GM23338 (cell line): ENCODE results near the gene BBOX1. TPM values are rescaled to one million over a fixed set of nuclear protein-coding genes. Genes with fewer than 3 reads are reported as not detected.

Experiments used
- ATAC-seq: fragments of 200-7000 bp; cut with Tn5 transposase; 3 replicates; pipeline ENCODE4 v1.9.1; 2020
- DNase-seq: peaks from one replicate; pipeline ENCODE4 v3.0.0-alpha.2; 2015; ENCODE audit warnings: low spot score
- H2AFZ ChIP-seq: fragments of 200-600 bp; sonication (generic); 2 replicates; pipeline ENCODE4 v1.8.0; 2016; ENCODE audit warnings: antibody characterized with exemption, mild to moderate bottlenecking, moderate library complexity
- H3F3A ChIP-seq: fragments of 200-600 bp; sonication (generic); replicated peaks from 2 replicates; pipeline ENCODE4 v1.8.0; 2017; ENCODE audit warnings: antibody characterized with exemption, mixed run types, low read depth
- H3K27ac ChIP-seq: fragments of 200-600 bp; sonication (generic); 2 replicates; pipeline ENCODE4 v1.6.1; 2016; ENCODE audit warnings: low read depth
- H3K27me3 ChIP-seq: fragments of 200-600 bp; sonication (generic); 2 replicates; pipeline ENCODE4 v1.8.0; 2016; ENCODE audit warnings: mild to moderate bottlenecking, mixed run types, moderate library complexity; ENCODE audit not compliant: insufficient read depth
- H3K36me3 ChIP-seq: fragments of 200-600 bp; sonication (generic); 2 replicates; pipeline ENCODE4 v1.8.0; 2016; ENCODE audit warnings: mild to moderate bottlenecking; ENCODE audit not compliant: insufficient read depth
- H3K4me1 ChIP-seq: fragments of 200-600 bp; sonication (generic); 2 replicates; pipeline ENCODE4 v1.8.0; 2016; ENCODE audit warnings: mild to moderate bottlenecking, moderate library complexity; ENCODE audit not compliant: insufficient read depth
- H3K4me2 ChIP-seq: fragments of 200-600 bp; sonication (generic); 2 replicates; pipeline ENCODE4 v1.7.1; 2017; ENCODE audit warnings: mixed run types
- H3K4me3 ChIP-seq: fragments of 200-600 bp; sonication (generic); 2 replicates; pipeline ENCODE4 v1.6.1; 2016; ENCODE audit warnings: mixed run types
- H3K79me2 ChIP-seq: fragments of 200-600 bp; sonication (generic); replicated peaks from 2 replicates; pipeline ENCODE4 v1.8.0; 2017; ENCODE audit warnings: mild to moderate bottlenecking; ENCODE audit not compliant: insufficient read depth
- H3K9me2 ChIP-seq: fragments of 200-600 bp; sonication (generic); 2 replicates; pipeline ENCODE4 v1.8.0; 2017; ENCODE audit not compliant: insufficient read depth
- H4K20me1 ChIP-seq: fragments of 200-600 bp; sonication (generic); replicated peaks from 2 replicates; pipeline ENCODE4 v1.8.0; 2017; ENCODE audit warnings: mild to moderate bottlenecking; ENCODE audit not compliant: insufficient read depth
- H3K27ac Mint-ChIP-seq: 2 replicates; pipeline ENCODE4 v1.8.0; 2020; ENCODE audit warnings: inconsistent platforms, mild to moderate bottlenecking, moderate library complexity, mixed read lengths
- H3K27me3 Mint-ChIP-seq: 3 replicates; pipeline ENCODE4 v1.8.0; 2022; ENCODE audit warnings: low read depth, mild to moderate bottlenecking, moderate library complexity, mixed read lengths, inconsistent platforms; ENCODE audit not compliant: insufficient read depth, poor library complexity
- H3K36me3 Mint-ChIP-seq: 3 replicates; pipeline ENCODE4 v1.8.0; 2021; ENCODE audit warnings: low read depth, mild to moderate bottlenecking, inconsistent platforms, moderate library complexity, mixed read lengths
- H3K4me1 Mint-ChIP-seq: 3 replicates; pipeline ENCODE4 v1.8.0; 2020; ENCODE audit warnings: mild to moderate bottlenecking, inconsistent platforms, mixed read lengths
- H3K4me3 Mint-ChIP-seq: 3 replicates; pipeline ENCODE4 v1.8.0; 2021; ENCODE audit warnings: moderate library complexity, mild to moderate bottlenecking, inconsistent platforms, mixed read lengths
- H3K9me3 Mint-ChIP-seq: 3 replicates; pipeline ENCODE4 v1.8.0; 2020; ENCODE audit warnings: moderate library complexity, mild to moderate bottlenecking, inconsistent platforms, mixed read lengths
- CREB1 ChIP-seq: fragments of 250-450 bp; sonication (Bioruptor Pico); IDR thresholded peaks from 2 replicates; pipeline ENCODE4 v1.5.0; 2020; ENCODE audit warnings: low read depth, mild to moderate bottlenecking, moderate library complexity
- EZH2 ChIP-seq: fragments of 200-600 bp; sonication (generic); IDR thresholded peaks from one replicate; pipeline ENCODE4 v1.8.0; 2017; ENCODE audit warnings: antibody characterized with exemption, mild to moderate bottlenecking, low read depth; ENCODE audit not compliant: unreplicated experiment
- EZH2phosphoT487 ChIP-seq: fragments of 200-600 bp; sonication (generic); IDR thresholded peaks from one replicate; pipeline ENCODE4 v1.8.1; 2018; ENCODE audit warnings: antibody characterized with exemption; ENCODE audit not compliant: unreplicated experiment
- JUNB ChIP-seq: IDR thresholded peaks from one replicate; pipeline ENCODE4 v1.6.1; 2016; ENCODE audit warnings: antibody characterized with exemption; ENCODE audit not compliant: unreplicated experiment
- NANOG ChIP-seq: IDR thresholded peaks from 2 replicates; pipeline ENCODE4 v1.6.1; 2016; ENCODE audit warnings: antibody characterized with exemption, borderline replicate concordance
- POLR2AphosphoS5 ChIP-seq: IDR thresholded peaks from 2 replicates; pipeline ENCODE4 v1.6.1; 2016; ENCODE audit warnings: antibody characterized with exemption, low read depth
- STAT1 ChIP-seq: IDR thresholded peaks from one replicate; pipeline ENCODE4 v1.6.1; 2016; ENCODE audit warnings: antibody characterized with exemption; ENCODE audit not compliant: unreplicated experiment
- ZNF114 ChIP-seq: fragments of 250-450 bp; sonication (Bioruptor Pico); IDR thresholded peaks from 2 replicates; pipeline ENCODE4 v1.5.0; 2020; ENCODE audit warnings: mild to moderate bottlenecking, moderate library complexity
- ZNF331 ChIP-seq: fragments of 250-450 bp; sonication (Bioruptor Pico); IDR thresholded peaks from 2 replicates; pipeline ENCODE4 v1.5.0; 2020; ENCODE audit warnings: low read depth, mild to moderate bottlenecking, moderate library complexity
- polyA plus RNA-seq: library from polyadenylated mRNA; unstranded; fragments of >200 nt; fragmentation: Nextera tagmentation; extraction: Ambion mirVana; gene quantifications from 2 replicates; pipeline ENCODE4 v1.2.1, GENCODE V29; 2016
- total RNA-seq: library from RNA; depleted of rRNA; stranded (reverse); fragments of >200 nt; shearing (Covaris generic); gene quantifications from 2 replicates; pipeline ENCODE4 v1.2.3, GENCODE V29; 2014
- TF ChIP-seq, protein P1 (sequence below): IDR thresholded peaks from 2 replicates; pipeline ENCODE4 v1.6.1; 2016; ENCODE audit warnings: antibody characterized with exemption
- TF ChIP-seq, protein P2 (sequence below): fragments of 250-450 bp; sonication (Bioruptor Pico); IDR thresholded peaks from 2 replicates; pipeline ENCODE4 v1.5.0; 2020; ENCODE audit warnings: mild to moderate bottlenecking, moderate library complexity
- TF ChIP-seq, protein P3 (sequence below): IDR thresholded peaks from one replicate; pipeline ENCODE4 v1.6.1; 2018; ENCODE audit warnings: antibody characterized with exemption; ENCODE audit not compliant: unreplicated experiment
- TF ChIP-seq, protein P4 (sequence below), 2 experiments: fragments of 200-600 bp in 1 of 2; sonication (generic) in 1 of 2; conservative IDR thresholded peaks; 2 replicates each; pipeline versions ENCODE4 v1.5.1 to v1.6.1; 2016 to 2017; ENCODE audit warnings: antibody characterized with exemption in 2 of 2, low read depth in 2 of 2, mild to moderate bottlenecking in 2 of 2, moderate library complexity in 1 of 2

The BBOX1 gene
- total and polyA plus RNA-seq, 2 experiments from 2014 or later: not detected

GRCh38 chr11:27059431-27059830 is 18.8 kb downstream of the BBOX1 start:
- H3K9me3 Mint-ChIP-seq: no peaks in the 10 kb centered on the region
- Histone ChIP-seq H3K27me3 (no peaks in the 10 kb centered on the region), H3K4me1 (no peaks in the 10 kb centered on the region), H3K36me3 (no peaks in the 10 kb centered on the region), H4K20me1 (no peaks in the 10 kb centered on the region), H3F3A (no peaks in the 10 kb centered on the region), H3K4me3 (no peak overlapping the region), H3K79me2 (no peaks in the 10 kb centered on the region), H3K27ac (no peak overlapping the region), H3K4me2 (no peak overlapping the region), H2AFZ (no peak overlapping the region), H3K9me2 (no peaks in the 10 kb centered on the region)
- no peak for DNase-seq
- no peak overlapping the region for H3K4me3 Mint-ChIP-seq
- no peaks in the 10 kb centered on the region for H3K4me1 Mint-ChIP-seq
- H3K36me3 Mint-ChIP-seq: no peaks in the 10 kb centered on the region
- no peak for ATAC-seq
- no peak overlapping the region for H3K27ac Mint-ChIP-seq
- no peaks in the 10 kb centered on the region for H3K27me3 Mint-ChIP-seq
- TF ChIP-seq NANOG (no peak), CREB1 (CRISPR knock-in tag) (no peak), EZH2 (no peak), ZNF331 (no peak), STAT1 (no peak), EZH2phosphoT487 (no peak), POLR2AphosphoS5 (no peak), ZNF114 (CRISPR knock-in tag) (no peak), JUNB (no peak)
- TF ChIP-seq, protein P1, sequence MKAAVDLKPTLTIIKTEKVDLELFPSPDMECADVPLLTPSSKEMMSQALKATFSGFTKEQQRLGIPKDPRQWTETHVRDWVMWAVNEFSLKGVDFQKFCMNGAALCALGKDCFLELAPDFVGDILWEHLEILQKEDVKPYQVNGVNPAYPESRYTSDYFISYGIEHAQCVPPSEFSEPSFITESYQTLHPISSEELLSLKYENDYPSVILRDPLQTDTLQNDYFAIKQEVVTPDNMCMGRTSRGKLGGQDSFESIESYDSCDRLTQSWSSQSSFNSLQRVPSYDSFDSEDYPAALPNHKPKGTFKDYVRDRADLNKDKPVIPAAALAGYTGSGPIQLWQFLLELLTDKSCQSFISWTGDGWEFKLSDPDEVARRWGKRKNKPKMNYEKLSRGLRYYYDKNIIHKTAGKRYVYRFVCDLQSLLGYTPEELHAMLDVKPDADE: no peak
- TF ChIP-seq, protein P2, sequence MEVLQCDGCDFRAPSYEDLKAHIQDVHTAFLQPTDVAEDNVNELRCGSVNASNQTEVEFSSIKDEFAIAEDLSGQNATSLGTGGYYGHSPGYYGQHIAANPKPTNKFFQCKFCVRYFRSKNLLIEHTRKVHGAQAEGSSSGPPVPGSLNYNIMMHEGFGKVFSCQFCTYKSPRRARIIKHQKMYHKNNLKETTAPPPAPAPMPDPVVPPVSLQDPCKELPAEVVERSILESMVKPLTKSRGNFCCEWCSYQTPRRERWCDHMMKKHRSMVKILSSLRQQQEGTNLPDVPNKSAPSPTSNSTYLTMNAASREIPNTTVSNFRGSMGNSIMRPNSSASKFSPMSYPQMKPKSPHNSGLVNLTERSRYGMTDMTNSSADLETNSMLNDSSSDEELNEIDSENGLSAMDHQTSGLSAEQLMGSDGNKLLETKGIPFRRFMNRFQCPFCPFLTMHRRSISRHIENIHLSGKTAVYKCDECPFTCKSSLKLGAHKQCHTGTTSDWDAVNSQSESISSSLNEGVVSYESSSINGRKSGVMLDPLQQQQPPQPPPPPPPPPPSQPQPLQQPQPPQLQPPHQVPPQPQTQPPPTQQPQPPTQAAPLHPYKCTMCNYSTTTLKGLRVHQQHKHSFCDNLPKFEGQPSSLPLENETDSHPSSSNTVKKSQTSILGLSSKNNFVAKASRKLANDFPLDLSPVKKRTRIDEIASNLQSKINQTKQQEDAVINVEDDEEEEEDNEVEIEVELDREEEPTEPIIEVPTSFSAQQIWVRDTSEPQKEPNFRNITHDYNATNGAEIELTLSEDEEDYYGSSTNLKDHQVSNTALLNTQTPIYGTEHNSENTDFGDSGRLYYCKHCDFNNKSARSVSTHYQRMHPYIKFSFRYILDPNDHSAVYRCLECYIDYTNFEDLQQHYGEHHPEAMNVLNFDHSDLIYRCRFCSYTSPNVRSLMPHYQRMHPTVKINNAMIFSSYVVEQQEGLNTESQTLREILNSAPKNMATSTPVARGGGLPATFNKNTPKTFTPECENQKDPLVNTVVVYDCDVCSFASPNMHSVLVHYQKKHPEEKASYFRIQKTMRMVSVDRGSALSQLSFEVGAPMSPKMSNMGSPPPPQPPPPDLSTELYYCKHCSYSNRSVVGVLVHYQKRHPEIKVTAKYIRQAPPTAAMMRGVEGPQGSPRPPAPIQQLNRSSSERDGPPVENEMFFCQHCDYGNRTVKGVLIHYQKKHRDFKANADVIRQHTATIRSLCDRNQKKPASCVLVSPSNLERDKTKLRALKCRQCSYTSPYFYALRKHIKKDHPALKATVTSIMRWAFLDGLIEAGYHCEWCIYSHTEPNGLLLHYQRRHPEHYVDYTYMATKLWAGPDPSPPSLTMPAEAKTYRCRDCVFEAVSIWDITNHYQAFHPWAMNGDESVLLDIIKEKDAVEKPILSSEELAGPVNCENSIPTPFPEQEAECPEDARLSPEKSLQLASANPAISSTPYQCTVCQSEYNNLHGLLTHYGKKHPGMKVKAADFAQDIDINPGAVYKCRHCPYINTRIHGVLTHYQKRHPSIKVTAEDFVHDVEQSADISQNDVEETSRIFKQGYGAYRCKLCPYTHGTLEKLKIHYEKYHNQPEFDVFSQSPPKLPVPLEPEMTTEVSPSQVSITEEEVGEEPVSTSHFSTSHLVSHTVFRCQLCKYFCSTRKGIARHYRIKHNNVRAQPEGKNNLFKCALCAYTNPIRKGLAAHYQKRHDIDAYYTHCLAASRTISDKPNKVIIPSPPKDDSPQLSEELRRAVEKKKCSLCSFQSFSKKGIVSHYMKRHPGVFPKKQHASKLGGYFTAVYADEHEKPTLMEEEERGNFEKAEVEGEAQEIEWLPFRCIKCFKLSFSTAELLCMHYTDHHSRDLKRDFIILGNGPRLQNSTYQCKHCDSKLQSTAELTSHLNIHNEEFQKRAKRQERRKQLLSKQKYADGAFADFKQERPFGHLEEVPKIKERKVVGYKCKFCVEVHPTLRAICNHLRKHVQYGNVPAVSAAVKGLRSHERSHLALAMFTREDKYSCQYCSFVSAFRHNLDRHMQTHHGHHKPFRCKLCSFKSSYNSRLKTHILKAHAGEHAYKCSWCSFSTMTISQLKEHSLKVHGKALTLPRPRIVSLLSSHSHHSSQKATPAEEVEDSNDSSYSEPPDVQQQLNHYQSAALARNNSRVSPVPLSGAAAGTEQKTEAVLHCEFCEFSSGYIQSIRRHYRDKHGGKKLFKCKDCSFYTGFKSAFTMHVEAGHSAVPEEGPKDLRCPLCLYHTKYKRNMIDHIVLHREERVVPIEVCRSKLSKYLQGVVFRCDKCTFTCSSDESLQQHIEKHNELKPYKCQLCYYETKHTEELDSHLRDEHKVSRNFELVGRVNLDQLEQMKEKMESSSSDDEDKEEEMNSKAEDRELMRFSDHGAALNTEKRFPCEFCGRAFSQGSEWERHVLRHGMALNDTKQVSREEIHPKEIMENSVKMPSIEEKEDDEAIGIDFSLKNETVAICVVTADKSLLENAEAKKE (CRISPR knock-in tag): no peak
- TF ChIP-seq, protein P3, sequence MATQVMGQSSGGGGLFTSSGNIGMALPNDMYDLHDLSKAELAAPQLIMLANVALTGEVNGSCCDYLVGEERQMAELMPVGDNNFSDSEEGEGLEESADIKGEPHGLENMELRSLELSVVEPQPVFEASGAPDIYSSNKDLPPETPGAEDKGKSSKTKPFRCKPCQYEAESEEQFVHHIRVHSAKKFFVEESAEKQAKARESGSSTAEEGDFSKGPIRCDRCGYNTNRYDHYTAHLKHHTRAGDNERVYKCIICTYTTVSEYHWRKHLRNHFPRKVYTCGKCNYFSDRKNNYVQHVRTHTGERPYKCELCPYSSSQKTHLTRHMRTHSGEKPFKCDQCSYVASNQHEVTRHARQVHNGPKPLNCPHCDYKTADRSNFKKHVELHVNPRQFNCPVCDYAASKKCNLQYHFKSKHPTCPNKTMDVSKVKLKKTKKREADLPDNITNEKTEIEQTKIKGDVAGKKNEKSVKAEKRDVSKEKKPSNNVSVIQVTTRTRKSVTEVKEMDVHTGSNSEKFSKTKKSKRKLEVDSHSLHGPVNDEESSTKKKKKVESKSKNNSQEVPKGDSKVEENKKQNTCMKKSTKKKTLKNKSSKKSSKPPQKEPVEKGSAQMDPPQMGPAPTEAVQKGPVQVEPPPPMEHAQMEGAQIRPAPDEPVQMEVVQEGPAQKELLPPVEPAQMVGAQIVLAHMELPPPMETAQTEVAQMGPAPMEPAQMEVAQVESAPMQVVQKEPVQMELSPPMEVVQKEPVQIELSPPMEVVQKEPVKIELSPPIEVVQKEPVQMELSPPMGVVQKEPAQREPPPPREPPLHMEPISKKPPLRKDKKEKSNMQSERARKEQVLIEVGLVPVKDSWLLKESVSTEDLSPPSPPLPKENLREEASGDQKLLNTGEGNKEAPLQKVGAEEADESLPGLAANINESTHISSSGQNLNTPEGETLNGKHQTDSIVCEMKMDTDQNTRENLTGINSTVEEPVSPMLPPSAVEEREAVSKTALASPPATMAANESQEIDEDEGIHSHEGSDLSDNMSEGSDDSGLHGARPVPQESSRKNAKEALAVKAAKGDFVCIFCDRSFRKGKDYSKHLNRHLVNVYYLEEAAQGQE: no peak
- TF ChIP-seq, protein P4, sequence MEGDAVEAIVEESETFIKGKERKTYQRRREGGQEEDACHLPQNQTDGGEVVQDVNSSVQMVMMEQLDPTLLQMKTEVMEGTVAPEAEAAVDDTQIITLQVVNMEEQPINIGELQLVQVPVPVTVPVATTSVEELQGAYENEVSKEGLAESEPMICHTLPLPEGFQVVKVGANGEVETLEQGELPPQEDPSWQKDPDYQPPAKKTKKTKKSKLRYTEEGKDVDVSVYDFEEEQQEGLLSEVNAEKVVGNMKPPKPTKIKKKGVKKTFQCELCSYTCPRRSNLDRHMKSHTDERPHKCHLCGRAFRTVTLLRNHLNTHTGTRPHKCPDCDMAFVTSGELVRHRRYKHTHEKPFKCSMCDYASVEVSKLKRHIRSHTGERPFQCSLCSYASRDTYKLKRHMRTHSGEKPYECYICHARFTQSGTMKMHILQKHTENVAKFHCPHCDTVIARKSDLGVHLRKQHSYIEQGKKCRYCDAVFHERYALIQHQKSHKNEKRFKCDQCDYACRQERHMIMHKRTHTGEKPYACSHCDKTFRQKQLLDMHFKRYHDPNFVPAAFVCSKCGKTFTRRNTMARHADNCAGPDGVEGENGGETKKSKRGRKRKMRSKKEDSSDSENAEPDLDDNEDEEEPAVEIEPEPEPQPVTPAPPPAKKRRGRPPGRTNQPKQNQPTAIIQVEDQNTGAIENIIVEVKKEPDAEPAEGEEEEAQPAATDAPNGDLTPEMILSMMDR (conservative IDR thresholded peaks at IDR 0.05; ENCODE audit: low read depth in 2 of 2): no peak
